A673 (cell line): Measurements from ENCODE around the gene AGAP2. TPM values are rescaled to one million over a fixed set of nuclear protein-coding genes. Genes with fewer than 3 reads are reported as not detected.

Experiments
- BruUV-seq: library from RNA; stranded (reverse); fragments of 400-500 nt; replicated peaks from 2 replicates; lab custom pipeline; 2021; lab: Mats Ljungman, UMichigan
- CTCF ChIA-PET: fragments of 300-600 bp; sonication (Branson Sonifier 250); formaldehyde crosslinking; loops from one replicate; lab custom pipeline; 2022; ENCODE audit warnings: antibody characterized with exemption; lab: Charles Lee
- POLR2A ChIA-PET: fragments of 300-600 bp; sonication (Branson Sonifier 250); formaldehyde crosslinking; loops from one replicate; lab custom pipeline; 2022; ENCODE audit warnings: antibody characterized with exemption; ENCODE audit not compliant: low non-redundant PET; lab: Charles Lee
- DNase-seq: peaks from one replicate; pipeline ENCODE4 v3.0.0-alpha.2; 2015; ENCODE audit warnings: low spot score
- H3K27ac ChIP-seq: fragments of 200-600 bp; sonication (generic); 2 replicates; pipeline ENCODE4 v1.5.1; 2016; ENCODE audit warnings: mixed run types, low read depth, mild to moderate bottlenecking, mixed read lengths, antibody characterized with exemption, low read length; ENCODE audit not compliant: poor library complexity, severe bottlenecking
- H3K27me3 ChIP-seq: fragments of 200-600 bp; sonication (generic); replicated peaks from 2 replicates; pipeline ENCODE4 v1.6.1; 2017; ENCODE audit warnings: mixed run types, low read depth, mild to moderate bottlenecking, mixed read lengths, antibody characterized with exemption, low read length; ENCODE audit not compliant: insufficient read depth, poor library complexity
- H3K36me3 ChIP-seq: fragments of 200-600 bp; sonication (generic); 2 replicates; pipeline ENCODE4 v1.6.1; 2016; ENCODE audit warnings: mixed run types, mild to moderate bottlenecking, mixed read lengths, antibody characterized with exemption, low read length; ENCODE audit not compliant: insufficient read depth, poor library complexity, severe bottlenecking
- H3K4me1 ChIP-seq: fragments of 200-600 bp; sonication (generic); 2 replicates; pipeline ENCODE4 v1.6.1; 2017; ENCODE audit warnings: mixed run types, mild to moderate bottlenecking, mixed read lengths, antibody characterized with exemption, low read length; ENCODE audit not compliant: insufficient read depth, poor library complexity, severe bottlenecking
- H3K4me3 ChIP-seq: fragments of 200-600 bp; sonication (generic); 2 replicates; pipeline ENCODE4 v1.5.1; 2016; ENCODE audit warnings: low read depth, mixed run types, mild to moderate bottlenecking, mixed read lengths, low read length; ENCODE audit not compliant: poor library complexity, severe bottlenecking
- H3K9me3 ChIP-seq: fragments of 200-600 bp; sonication (generic); 2 replicates; pipeline ENCODE4 v1.6.1; 2016; ENCODE audit warnings: mixed run types, low read depth, mild to moderate bottlenecking, mixed read lengths, antibody characterized with exemption, low read length; ENCODE audit not compliant: poor library complexity, severe bottlenecking
- EZH2 ChIP-seq: fragments of 200-600 bp; sonication (generic); IDR thresholded peaks from 2 replicates; pipeline ENCODE4 v1.6.1; 2017; ENCODE audit warnings: borderline replicate concordance, low read depth, mild to moderate bottlenecking, mixed read lengths, antibody characterized with exemption, low read length; ENCODE audit not compliant: poor library complexity, severe bottlenecking
- intact Hi-C: fragments of 100-400 bp; cut with micrococcal nuclease; formaldehyde crosslinking; loops from one replicate; pipeline ENCODE4 v1.10.0; 2022; ENCODE audit not compliant: unreplicated experiment
- total RNA-seq: library from RNA; stranded (reverse); gene quantifications from 2 replicates; pipeline ENCODE4 v1.2.3, GENCODE V29; 2021
- TF ChIP-seq, protein P1 (sequence below): fragments of 300-800, 200-600 bp; sonication (generic); conservative IDR thresholded peaks from 2 replicates; pipeline ENCODE4 v1.5.1; 2017; ENCODE audit warnings: low read depth, mild to moderate bottlenecking, antibody characterized with exemption, low read length, moderate library complexity, mixed read lengths

Gene AGAP2
- total RNA-seq, 1 experiment from 2014 or later = 4.0 TPM

DNA sequence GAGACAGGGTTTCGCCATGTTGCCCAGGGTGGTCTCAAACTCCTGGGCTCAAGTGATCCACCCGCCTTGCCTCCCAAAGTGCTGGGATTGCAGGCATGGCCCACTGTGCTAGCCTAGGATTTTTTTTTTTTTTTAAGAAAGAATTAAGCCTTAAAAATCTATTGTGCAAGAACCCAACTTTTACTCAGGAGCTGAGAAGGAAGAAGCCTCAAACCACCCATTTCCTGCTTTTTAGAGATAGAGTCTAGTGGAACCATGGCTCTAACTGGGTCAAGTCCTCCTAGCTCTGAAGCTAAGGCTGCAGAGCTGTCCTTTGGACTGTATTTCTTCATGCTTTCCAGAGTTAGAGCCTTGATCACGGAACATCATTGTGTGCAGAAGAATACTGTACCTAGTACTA is 42.7 kb upstream of the AGAP2 start:
- TF ChIP-seq EZH2 = no peak
- TF ChIP-seq, protein P1, sequence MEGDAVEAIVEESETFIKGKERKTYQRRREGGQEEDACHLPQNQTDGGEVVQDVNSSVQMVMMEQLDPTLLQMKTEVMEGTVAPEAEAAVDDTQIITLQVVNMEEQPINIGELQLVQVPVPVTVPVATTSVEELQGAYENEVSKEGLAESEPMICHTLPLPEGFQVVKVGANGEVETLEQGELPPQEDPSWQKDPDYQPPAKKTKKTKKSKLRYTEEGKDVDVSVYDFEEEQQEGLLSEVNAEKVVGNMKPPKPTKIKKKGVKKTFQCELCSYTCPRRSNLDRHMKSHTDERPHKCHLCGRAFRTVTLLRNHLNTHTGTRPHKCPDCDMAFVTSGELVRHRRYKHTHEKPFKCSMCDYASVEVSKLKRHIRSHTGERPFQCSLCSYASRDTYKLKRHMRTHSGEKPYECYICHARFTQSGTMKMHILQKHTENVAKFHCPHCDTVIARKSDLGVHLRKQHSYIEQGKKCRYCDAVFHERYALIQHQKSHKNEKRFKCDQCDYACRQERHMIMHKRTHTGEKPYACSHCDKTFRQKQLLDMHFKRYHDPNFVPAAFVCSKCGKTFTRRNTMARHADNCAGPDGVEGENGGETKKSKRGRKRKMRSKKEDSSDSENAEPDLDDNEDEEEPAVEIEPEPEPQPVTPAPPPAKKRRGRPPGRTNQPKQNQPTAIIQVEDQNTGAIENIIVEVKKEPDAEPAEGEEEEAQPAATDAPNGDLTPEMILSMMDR = no peak
- ChIA-PET CTCF (no interaction called here), POLR2A (interaction anchor here (0.6 kb wide), 1 partner anchor 421 kb away, joined by 11 read pairs; no protein-coding TSS in a partner anchor)

DNA sequence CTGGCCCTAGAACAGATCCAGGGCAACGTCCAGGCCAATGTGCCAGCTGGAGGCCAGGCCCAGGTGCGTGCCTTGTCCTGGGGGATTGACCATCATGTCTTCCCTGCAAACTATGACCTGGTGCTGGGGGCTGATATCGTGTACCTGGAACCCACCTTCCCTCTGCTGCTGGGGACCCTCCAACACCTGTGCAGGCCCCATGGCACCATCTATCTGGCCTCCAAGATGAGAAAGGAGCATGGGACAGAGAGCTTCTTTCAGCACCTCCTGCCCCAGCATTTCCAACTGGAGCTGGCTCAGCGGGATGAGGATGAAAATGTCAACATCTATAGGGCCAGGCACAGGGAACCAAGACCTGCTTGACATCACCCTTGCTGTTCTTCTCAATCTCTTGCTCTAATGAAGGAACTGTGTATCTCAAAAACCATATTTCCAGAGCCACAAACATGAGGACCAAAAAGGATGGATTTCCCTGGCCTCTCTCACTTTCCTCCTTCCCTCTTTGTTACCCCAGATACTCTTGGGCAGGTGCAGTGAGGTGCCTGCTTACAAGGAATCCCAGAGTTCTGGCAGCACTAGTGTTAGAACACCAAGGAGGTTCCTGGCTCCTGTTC is 41.8 kb upstream of the AGAP2 start:
- peaks cover 11% of the 10 kb centered on the region for H3K36me3 ChIP-seq
- intact Hi-C loops = no loop called here
- ChIA-PET CTCF (no interaction called here), POLR2A (no interaction called here)
- H3K9me3 ChIP-seq = no peaks in the 10 kb centered on the region
- no TSS peak for BruUV-seq
- no peak for TF ChIP-seq EZH2
- TF ChIP-seq, protein P1 = no peak
- no peak overlapping the region for H3K4me3 ChIP-seq
- no peaks in the 10 kb centered on the region for H3K27me3 ChIP-seq
- no peaks in the 10 kb centered on the region for H3K4me1 ChIP-seq
- no peak for DNase-seq
- no peak overlapping the region for H3K27ac ChIP-seq

More for the DNA sequence above, 42.7 kb upstream of the AGAP2 start:
- intact Hi-C loops = no loop called here
- no peak overlapping the region for H3K4me3 ChIP-seq
- H3K27me3 ChIP-seq = no peaks in the 10 kb centered on the region
- peaks cover 19% of the 10 kb centered on the region for H3K36me3 ChIP-seq
- no peak for DNase-seq
- no peak overlapping the region for H3K27ac ChIP-seq
- no TSS peak for BruUV-seq
- no peaks in the 10 kb centered on the region for H3K4me1 ChIP-seq
- no peaks in the 10 kb centered on the region for H3K9me3 ChIP-seq

DNA sequence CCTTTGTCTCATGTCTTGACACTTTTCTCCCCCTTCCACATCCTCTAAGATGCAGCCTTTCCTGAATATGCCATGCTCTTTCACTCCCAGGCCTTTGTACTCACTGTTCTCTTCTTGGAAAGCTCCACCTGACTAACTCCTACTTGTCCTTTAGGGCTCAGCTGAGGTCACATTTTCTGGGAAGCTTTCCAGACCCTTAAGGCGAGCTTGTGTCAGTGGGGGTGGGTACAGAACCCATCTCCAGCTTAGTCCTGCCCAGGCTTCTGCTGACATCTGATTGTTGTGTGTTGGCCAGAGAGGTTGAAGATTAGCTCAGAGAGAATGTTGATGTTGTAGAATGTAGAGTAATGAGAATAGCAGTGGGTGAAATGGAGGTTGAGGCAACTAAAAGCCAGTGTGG is 41.2 kb upstream of the AGAP2 start:
- TF ChIP-seq, protein P1 = no peak
- no peak for TF ChIP-seq EZH2
- Histone ChIP-seq H3K4me3 (no peak overlapping the region), H3K9me3 (no peaks in the 10 kb centered on the region), H3K27ac (no peak overlapping the region), H3K36me3 (peaks cover 7% of the 10 kb centered on the region), H3K4me1 (no peaks in the 10 kb centered on the region), H3K27me3 (no peaks in the 10 kb centered on the region)
- POLR2A ChIA-PET = no interaction called here
- intact Hi-C loops = no loop called here
- no peak for DNase-seq
- CTCF ChIA-PET = no interaction called here
- no TSS peak for BruUV-seq
